PFSK-1 (cell line): Measurements from ENCODE around the gene HSPA12B.

Source experiments
- FOXP2 ChIP-seq: optimal IDR thresholded peaks from 2 replicates; pipeline ENCODE3; 2011; ENCODE audit warnings: borderline replicate concordance, control low read depth, inconsistent platforms; ENCODE audit not compliant: insufficient read depth; ENCODE audit errors: extremely low read length, extremely low read depth
- POLR2AphosphoS5 ChIP-seq: IDR thresholded peaks from 2 replicates; pipeline ENCODE4 v1.6.1; 2012; ENCODE audit warnings: low read depth, mild to moderate bottlenecking, control low read depth, low read length, moderate library complexity
- SIN3A ChIP-seq: IDR thresholded peaks from 2 replicates; pipeline ENCODE4 v1.6.1; 2012; ENCODE audit warnings: mild to moderate bottlenecking, low read length, moderate library complexity, borderline replicate concordance; ENCODE audit not compliant: insufficient read depth
- TAF1 ChIP-seq: IDR thresholded peaks from 2 replicates; pipeline ENCODE4 v1.6.1; 2012; ENCODE audit warnings: low read length, control low read depth, borderline replicate concordance; ENCODE audit not compliant: insufficient read depth
- TF ChIP-seq, protein P1 (sequence below), 2 experiments: IDR thresholded peaks; 2 replicates each; pipeline versions ENCODE4 v1.6.1 to v1.8.0; 2011 to 2012; ENCODE audit warnings: low read depth in 2 of 2, low read length in 2 of 2, control low read depth in 1 of 2, inconsistent platforms in 1 of 2, mild to moderate bottlenecking in 1 of 2, moderate library complexity in 1 of 2; ENCODE audit not compliant: insufficient read depth in 1 of 2

The HSPA12B gene

DNA sequence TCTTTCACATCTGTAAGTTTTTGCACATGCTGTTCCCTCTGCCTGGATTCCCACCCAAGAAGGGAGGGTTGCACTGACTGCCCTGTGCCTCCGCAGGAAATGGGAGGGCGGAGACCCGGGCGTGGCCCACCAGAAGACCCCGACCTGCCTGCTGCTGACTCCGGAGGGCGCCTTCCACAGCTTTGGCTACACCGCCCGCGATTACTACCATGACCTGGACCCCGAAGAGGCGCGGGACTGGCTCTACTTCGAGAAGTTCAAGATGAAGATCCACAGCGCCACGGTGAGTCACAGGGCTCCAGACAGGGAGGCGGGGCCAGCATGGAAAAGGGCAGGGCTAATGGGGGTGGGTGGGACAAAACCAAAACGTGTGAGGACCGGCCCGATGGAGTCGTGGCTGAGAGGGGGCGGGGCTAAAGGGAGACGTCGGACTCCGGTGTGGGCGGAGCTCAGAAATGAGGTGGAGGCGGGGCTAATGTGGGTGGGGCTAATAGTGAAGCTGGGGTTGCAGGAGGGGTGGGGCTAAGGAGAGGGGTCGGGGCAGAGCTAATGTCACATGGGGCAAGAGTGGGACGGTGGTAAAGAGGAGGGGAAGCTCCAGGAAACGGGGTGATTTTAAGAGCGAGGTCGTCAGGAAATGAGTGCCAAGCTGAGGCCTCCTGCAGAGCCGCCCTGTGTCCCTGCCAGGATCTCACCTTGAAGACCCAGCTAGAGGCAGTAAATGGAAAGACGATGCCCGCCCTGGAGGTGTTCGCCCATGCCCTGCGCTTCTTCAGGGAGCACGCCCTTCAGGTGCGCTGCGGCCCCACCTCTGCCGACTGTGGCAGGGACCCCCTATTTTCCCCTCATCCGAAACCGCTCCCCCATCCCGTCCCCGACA, 12.6 kb downstream of the HSPA12B start:
- TF ChIP-seq POLR2AphosphoS5 (no peak), TAF1 (no peak), FOXP2 (no peak), SIN3A (no peak)
- TF ChIP-seq, protein P1, sequence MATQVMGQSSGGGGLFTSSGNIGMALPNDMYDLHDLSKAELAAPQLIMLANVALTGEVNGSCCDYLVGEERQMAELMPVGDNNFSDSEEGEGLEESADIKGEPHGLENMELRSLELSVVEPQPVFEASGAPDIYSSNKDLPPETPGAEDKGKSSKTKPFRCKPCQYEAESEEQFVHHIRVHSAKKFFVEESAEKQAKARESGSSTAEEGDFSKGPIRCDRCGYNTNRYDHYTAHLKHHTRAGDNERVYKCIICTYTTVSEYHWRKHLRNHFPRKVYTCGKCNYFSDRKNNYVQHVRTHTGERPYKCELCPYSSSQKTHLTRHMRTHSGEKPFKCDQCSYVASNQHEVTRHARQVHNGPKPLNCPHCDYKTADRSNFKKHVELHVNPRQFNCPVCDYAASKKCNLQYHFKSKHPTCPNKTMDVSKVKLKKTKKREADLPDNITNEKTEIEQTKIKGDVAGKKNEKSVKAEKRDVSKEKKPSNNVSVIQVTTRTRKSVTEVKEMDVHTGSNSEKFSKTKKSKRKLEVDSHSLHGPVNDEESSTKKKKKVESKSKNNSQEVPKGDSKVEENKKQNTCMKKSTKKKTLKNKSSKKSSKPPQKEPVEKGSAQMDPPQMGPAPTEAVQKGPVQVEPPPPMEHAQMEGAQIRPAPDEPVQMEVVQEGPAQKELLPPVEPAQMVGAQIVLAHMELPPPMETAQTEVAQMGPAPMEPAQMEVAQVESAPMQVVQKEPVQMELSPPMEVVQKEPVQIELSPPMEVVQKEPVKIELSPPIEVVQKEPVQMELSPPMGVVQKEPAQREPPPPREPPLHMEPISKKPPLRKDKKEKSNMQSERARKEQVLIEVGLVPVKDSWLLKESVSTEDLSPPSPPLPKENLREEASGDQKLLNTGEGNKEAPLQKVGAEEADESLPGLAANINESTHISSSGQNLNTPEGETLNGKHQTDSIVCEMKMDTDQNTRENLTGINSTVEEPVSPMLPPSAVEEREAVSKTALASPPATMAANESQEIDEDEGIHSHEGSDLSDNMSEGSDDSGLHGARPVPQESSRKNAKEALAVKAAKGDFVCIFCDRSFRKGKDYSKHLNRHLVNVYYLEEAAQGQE (IDR thresholded peaks at IDR 0.05; ENCODE audit: insufficient read depth in 1 of 2, low read depth in 2 of 2, low read length in 2 of 2): no peak

DNA sequence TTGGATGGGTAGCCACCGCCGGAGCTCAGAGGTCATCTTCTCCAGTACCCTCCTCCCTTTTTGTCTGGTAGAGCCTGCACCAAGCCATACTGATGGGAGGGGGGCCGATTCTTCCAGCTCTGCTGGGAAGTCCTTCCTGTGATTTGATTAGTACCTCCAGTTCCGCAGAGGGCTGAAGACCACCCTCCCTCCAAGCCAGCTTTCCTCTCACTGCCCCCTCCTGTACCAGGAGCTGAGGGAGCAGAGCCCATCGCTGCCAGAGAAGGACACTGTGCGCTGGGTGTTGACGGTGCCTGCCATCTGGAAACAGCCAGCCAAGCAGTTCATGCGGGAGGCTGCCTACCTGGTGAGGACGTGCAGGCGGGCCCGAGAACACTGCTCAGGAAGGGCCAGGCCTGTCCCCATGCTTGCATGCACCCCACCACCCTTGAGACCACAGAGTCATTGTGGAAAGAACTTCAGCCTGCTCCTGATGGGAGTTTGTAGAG, 13.2 kb downstream of the HSPA12B start:
- TF ChIP-seq TAF1: no peak
- no peak for TF ChIP-seq POLR2AphosphoS5
- TF ChIP-seq SIN3A: no peak
- TF ChIP-seq FOXP2: no peak
- TF ChIP-seq, protein P1 (IDR thresholded peaks at IDR 0.05; ENCODE audit: insufficient read depth in 1 of 2, low read depth in 2 of 2, low read length in 2 of 2): no peak

DNA sequence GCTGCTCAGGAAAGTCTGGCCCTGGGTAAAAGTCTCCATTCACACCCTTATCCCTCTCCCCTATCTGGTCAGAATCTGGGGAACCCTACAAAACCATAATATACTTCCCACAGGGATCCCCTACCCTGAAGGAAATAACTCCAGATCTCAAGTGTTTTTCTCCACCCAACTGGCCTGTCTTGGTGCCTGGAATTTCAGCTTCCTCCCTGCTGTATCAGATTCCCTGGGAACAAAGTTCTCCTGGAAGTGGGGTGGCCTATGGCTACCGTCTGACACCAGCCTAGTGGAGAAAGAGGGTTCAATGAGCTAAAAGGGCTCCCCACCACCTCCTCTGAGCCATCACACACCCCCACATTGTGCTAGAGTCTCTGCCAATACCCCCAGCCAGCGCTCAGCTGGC, 15.0 kb downstream of the HSPA12B start:
- no peak for TF ChIP-seq FOXP2

DNA sequence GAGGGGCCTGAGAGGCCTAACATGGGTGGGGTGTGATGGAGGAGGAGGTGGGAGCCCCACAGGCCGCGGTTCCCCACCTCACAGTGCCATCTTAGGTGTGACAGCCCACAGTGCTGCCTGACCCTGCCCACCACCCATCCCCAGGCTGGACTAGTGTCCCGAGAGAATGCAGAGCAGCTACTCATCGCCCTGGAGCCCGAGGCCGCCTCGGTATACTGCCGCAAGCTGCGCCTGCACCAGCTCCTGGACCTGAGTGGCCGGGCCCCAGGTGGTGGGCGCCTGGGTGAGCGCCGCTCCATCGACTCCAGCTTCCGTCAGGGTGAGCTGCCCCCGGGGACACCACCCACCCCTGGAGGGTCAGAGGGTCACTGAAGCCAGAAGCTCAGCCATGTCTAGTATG, 15.6 kb downstream of the HSPA12B start:
- TF ChIP-seq, protein P1 (IDR thresholded peaks at IDR 0.05; ENCODE audit: insufficient read depth in 1 of 2, low read depth in 2 of 2, low read length in 2 of 2): no peak
- no peak for TF ChIP-seq POLR2AphosphoS5
- TF ChIP-seq TAF1: no peak
- TF ChIP-seq SIN3A: no peak
- TF ChIP-seq FOXP2: no peak

DNA sequence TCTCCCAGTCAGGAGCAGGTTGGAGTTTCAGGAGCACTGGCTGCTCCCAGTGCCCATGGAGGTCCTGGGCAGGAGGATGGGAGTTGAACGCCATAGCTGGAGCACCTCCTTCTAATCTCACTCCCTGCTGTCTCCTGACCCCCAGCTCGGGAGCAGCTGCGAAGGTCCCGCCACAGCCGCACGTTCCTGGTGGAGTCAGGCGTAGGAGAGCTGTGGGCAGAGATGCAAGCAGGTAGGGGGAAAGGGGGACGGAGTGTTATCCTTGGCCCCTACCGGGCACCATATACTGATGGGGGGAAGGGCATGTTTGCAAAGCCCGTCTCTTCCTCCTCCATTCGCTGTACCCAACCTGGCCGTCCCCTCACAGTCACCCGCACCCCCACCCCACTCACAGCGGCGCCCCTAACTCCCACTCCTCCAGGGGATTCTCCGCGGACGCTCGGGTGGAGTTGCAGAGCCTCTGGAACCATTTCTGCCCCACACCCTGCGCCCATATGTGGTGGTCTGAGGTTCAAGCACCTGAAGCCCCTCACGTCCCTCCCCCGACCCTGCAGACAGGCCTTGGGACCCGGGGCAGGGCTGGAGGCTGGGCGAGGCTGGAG, 16.7 kb downstream of the HSPA12B start:
- TF ChIP-seq TAF1 (no peak), POLR2AphosphoS5 (no peak), FOXP2 (no peak), SIN3A (no peak)
- TF ChIP-seq, protein P1 (IDR thresholded peaks at IDR 0.05; ENCODE audit: insufficient read depth in 1 of 2, low read depth in 2 of 2, low read length in 2 of 2): no peak
